K562 (cell line): ENCODE results near the gene TIMM22.

ENCODE experiments used
- BRF1 ChIP-seq: IDR thresholded peaks from 3 replicates; pipeline ENCODE4 v1.6.1; 2011; ENCODE audit warnings: borderline replicate concordance, mild to moderate bottlenecking; ENCODE audit not compliant: insufficient read length; ENCODE audit errors: extremely low read depth
- CTCF ChIP-seq, 3 experiments: IDR thresholded peaks in 2 of 3; conservative IDR thresholded peaks in 1 of 3; 2 replicates each; pipeline ENCODE4 v1.5.1; 2011 to 2012; ENCODE audit warnings: low read length in 3 of 3, mild to moderate bottlenecking in 3 of 3, control low read depth in 2 of 3, improper control_type of control experiment in 1 of 3, inconsistent platforms in 1 of 3, low read depth in 1 of 3, mixed read lengths in 1 of 3, moderate library complexity in 1 of 3; ENCODE audit not compliant: insufficient read depth in 2 of 3
- MAFK ChIP-seq: IDR thresholded peaks from 2 replicates; pipeline ENCODE4 v1.6.1; 2011; ENCODE audit warnings: low read length, improper control_type of control experiment
- MBD2 ChIP-seq: sonication (generic); IDR thresholded peaks from 2 replicates; pipeline ENCODE4 v1.6.1; 2016; ENCODE audit warnings: low read depth, borderline replicate concordance
- MLLT1 ChIP-seq, 2 experiments: fragments of 450-650 bp; IDR thresholded peaks; 2 replicates each; pipeline ENCODE4 v1.6.1; 2016
- TAF1 ChIP-seq: IDR thresholded peaks from 2 replicates; pipeline ENCODE4 v1.6.1; 2011; ENCODE audit warnings: mild to moderate bottlenecking, low read length, moderate library complexity; ENCODE audit not compliant: insufficient read depth, control insufficient read depth, severe bottlenecking; ENCODE audit errors: extremely low read depth
- ZNF24 ChIP-seq: fragments of 450-650 bp; IDR thresholded peaks from 2 replicates; pipeline ENCODE4 v1.6.1; 2016
- ZNF57 ChIP-seq: fragments of 450-650 bp; formaldehyde crosslinking; IDR thresholded peaks from 2 replicates; pipeline ENCODE4 v1.4.0; 2020; ENCODE audit warnings: mild to moderate bottlenecking, moderate library complexity
- ZZZ3 ChIP-seq: fragments of 450-650 bp; IDR thresholded peaks from 2 replicates; pipeline ENCODE4 v1.6.1; 2016; ENCODE audit warnings: antibody characterized with exemption, mild to moderate bottlenecking, moderate library complexity
- TF ChIP-seq, protein P1 (sequence below): fragments of 200-800 bp; sonication (Bioruptor generic); IDR thresholded peaks from 2 replicates; pipeline ENCODE4 v1.6.1; 2017; ENCODE audit warnings: missing genetic modification characterization, missing compliant biosample characterization

GRCh38 chr17:979539-980405 is 17.2 kb upstream of the TIMM22 start, which contains the start of gene NXN:
- TF ChIP-seq MLLT1 (IDR thresholded peaks at IDR 0.05) = no peak
- TF ChIP-seq MAFK = no peak
- TF ChIP-seq ZNF24 = no peak
- TF ChIP-seq CTCF (IDR thresholded peaks at IDR 0.05 in 2 of 3, conservative IDR thresholded peaks at IDR 0.05 in 1 of 3; ENCODE audit: insufficient read depth in 2 of 3, low read depth in 1 of 3, low read length in 3 of 3) = peak in 2 of 3 experiments; percentile 4 to 27; a peak in 1 of 6 replicates
- no peak for TF ChIP-seq ZZZ3
- TF ChIP-seq BRF1 = no peak
- TF ChIP-seq, protein P1, sequence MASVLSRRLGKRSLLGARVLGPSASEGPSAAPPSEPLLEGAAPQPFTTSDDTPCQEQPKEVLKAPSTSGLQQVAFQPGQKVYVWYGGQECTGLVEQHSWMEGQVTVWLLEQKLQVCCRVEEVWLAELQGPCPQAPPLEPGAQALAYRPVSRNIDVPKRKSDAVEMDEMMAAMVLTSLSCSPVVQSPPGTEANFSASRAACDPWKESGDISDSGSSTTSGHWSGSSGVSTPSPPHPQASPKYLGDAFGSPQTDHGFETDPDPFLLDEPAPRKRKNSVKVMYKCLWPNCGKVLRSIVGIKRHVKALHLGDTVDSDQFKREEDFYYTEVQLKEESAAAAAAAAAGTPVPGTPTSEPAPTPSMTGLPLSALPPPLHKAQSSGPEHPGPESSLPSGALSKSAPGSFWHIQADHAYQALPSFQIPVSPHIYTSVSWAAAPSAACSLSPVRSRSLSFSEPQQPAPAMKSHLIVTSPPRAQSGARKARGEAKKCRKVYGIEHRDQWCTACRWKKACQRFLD (CRISPR knock-in tag) = no peak
- no peak for TF ChIP-seq ZNF57 (CRISPR knock-in tag)
- TF ChIP-seq MBD2 = no peak
- no peak for TF ChIP-seq TAF1
